ENCODE results near the gene KCNN3.

DNA sequence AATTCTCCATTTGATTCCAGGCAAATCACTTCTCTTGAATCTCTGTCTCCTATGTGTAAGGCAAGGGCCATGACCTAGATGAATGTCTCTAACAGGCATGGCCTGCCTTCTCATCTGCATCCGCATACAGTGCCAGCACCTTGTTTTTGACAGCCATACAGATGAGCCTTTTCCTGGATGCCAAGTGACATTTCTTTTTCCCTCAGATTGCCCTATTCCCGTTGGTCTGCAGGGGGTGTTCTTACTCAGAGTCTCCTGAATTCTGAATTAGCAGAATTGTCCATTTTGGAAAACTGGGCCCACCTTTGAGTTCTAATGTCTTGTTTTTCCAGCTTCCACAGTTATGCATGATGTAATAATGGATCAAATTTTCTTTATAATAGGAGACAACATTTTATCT lies 174.1 kb downstream of the KCNN3 start:
- TF ChIP-seq CTCF (IDR thresholded peaks at IDR 0.05) (no peak), EP300 (IDR thresholded peaks at IDR 0.05) (no peak), POLR2AphosphoS5 (IDR thresholded peaks at IDR 0.05) (no peak), POLR2A (IDR thresholded peaks at IDR 0.05) (no peak)
